ENCODE results near the gene TBC1D1.

Gene TBC1D1

DNA sequence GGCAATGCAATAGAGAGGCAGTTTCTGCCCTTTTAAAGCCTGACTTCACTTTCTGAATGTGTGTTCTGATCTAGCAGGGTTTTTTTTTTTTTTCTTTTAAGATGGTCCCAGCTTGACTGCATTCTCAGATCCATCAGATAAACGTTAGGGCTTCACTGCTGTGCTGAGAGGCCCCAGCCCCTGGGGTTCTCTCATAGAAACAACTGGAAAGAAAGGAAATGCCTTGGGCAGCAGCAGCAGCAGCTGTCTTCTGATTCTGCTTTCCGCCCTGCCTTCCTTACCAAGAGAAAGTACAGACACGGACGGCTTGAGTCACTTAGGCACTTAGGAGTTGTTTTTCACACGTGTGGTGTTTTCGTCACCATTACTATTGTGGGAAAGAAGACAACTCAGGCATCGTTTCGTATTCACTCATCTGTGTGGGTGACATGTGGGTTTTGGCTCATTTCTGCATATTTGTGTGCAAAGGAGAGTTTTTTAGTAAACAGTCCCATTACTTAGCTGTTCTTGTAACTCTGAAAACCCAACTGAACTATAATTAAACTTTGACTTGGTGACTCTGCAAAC, 241.3 kb downstream of the TBC1D1 start:
- peak; percentile 17 to 40 for DNase-seq

DNA sequence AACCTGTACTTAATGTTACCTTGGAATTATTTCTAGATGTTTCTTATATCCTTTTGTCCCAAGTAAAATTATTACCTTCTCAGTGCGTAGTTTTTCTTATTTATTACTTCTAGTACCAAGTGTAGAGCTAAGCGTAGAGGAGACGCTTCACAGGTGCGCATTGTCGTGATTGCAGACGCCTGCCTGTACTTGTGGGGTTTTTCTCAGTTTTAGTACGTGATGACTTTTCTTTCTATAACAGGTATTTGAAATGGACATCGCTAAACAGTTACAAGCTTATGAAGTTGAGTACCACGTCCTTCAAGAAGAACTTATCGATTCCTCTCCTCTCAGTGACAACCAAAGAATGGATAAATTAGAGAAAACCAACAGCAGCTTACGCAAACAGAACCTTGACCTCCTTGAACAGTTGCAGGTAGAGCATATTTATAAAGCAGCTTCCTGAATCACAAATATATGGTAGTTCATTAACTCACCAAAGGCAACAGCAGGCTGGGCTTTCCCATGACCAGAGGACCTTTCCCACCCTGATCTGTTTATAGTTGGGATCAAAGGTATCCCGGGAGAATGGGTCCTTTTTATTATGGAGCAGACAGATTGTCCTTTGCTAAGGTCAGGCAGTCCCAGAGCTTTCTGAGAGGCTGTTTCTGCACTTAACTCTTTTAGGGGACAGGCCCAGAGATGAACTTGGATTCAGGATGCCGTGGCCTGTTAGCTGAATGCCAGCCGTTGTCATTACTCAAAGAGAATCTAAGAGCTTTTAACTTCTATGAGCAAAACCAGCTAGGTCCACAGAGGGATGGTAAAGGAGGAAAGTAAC, 242.2 kb downstream of the TBC1D1 start:
- DNase-seq, result no peak

DNA sequence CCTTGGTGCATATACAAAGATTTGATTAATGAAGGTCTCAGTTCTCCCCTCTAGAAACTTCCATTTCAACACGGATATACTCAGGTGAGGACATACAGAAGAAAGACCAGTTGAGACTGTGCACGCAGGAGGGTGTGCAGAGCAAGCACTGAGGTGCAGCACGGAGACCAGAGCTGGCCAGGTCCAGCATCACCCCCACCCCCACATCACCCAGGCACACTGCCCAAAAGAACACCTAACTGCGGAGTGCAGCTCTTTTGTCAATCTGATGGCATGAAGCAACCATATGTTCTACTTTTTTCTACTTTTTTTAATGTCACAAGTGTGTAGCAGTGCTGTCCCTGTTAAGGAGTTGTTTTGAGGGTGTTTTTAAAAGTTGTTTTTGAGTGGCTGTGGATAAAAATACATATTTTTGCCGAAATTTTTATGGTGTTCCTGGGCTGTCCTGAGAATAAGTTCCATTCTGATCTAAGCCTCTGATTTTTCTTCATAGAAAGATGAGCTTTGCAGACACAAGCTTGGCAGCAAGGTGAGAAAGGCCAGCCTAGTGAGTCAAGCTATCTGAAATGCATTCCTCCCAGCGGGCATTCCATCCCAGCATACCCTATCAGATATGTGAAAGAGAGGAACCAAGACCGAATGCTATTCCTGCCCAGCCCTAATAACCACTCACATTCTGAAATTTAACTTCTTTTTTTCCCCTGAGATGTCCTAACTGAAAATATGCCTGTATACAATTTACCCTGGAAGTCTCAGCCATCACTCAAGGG, 243.0 kb downstream of the TBC1D1 start:
- DNase-seq, result no peak

DNA sequence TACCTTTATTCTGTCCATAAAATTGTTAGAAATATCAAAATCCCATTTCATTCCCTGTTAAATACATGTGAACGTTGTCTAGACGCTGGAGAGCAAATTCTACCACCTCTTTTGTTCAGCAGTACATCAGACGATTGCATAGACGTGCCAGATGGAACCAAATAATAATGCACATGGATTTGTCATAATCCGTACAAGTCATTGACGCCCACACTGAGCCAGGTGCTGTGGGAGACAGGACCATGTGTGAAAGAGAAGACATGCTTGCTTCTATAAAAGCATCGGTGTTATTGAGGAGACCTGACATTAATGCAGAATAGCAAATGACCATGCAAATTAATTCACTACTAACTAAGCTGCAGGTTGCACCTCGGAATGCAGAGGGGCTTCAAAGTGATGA, 244.3 kb downstream of the TBC1D1 start:
- no peak for DNase-seq

DNA sequence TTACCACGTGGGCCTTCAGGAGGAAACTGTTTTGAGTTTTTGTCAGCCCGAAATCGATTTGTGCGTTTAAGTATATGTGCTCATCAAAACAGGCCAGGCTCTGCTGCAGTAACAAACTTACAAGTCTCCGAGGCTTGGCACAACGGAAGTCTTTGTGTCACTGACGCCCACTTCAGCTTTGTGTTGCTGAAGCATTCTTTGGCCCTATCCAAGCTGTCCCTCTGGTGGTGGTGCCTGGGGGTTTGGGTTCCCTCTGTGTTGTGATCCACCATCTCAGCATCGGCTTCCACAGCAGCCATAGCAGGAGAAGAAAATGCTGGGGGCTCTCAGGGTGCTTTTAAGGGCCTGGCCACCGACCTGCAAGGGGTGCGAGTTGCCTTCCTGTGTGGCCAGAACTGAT, 245.7 kb downstream of the TBC1D1 start:
- no peak for DNase-seq

DNA sequence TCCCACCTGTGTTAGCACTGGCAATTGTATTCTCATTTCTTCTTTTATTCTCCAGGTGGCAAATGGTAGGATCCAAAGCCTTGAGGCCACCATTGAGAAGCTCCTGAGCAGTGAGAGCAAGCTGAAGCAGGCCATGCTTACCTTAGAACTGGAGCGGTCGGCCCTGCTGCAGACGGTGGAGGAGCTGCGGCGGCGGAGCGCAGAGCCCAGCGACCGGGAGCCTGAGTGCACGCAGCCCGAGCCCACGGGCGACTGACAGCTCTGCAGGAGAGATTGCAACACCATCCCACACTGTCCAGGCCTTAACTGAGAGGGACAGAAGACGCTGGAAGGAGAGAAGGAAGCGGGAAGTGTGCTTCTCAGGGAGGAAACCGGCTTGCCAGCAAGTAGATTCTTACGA, 246.2 kb downstream of the TBC1D1 start:
- no peak for DNase-seq

DNA sequence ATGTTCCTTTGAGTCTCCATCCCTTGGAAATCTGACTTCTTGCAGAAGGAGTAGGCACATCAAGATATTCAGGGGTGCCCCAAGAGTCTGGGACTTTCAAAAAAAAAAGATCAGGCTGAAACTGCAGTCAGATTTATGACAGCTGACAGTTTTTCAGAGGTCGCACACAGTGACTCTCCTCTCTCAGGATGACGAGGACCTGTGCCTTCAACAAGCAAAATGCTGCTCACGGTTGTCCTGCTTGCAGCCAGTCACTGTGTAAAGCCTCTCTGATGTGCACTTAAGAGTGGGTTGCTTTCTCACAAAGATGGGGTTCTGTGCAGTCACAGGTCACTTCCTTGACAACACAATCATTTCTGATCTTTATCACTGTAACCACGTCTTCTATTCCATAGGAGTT, 247.5 kb downstream of the TBC1D1 start:
- DNase-seq, result no peak

DNA sequence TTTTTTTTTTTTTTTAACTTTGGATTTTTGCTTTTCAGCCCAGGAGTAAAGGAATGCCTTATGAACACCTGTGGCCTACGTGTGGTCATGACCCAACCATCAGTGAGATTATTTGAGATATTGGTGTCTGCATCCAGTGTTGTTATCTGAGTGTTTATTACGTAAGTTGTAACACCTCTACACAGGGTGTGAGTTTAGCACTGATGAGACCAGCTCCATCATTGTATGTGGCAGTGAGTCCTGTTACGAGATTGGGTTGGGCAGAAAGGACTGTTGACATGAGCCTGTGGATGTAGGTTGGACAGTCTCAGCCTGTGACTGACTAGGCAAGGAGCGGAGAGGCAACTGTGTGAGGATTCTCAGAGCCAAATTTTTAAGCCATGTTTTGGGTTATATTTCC, 248.3 kb downstream of the TBC1D1 start:
- no peak for DNase-seq

DNA sequence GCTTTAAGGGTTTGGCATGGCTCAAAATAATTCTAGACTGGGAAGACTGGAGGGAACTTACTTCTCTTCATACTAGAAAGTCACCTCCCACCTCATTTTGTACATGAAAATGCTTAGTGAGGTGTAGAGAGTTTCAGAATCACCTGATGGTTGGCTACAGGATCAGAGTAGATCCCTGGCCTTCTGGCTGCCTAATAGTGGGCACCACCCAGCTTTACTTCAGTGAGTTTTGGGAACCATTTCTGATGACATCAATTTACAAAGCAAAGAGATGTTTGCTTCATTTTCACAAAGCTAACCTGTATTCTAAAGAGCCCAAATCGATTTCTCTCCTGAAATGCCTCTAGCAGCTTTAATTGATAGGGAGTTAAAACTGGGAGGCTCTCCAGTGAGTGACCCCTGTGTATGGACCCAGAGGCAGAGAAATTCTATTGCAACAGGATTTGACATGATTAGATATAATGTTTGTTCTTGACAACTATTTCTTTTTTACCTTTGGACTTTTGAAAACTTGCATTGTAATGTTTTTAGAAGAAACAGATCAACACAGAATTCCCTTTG, 249.8 kb downstream of the TBC1D1 start:
- DNase-seq, result no peak

DNA sequence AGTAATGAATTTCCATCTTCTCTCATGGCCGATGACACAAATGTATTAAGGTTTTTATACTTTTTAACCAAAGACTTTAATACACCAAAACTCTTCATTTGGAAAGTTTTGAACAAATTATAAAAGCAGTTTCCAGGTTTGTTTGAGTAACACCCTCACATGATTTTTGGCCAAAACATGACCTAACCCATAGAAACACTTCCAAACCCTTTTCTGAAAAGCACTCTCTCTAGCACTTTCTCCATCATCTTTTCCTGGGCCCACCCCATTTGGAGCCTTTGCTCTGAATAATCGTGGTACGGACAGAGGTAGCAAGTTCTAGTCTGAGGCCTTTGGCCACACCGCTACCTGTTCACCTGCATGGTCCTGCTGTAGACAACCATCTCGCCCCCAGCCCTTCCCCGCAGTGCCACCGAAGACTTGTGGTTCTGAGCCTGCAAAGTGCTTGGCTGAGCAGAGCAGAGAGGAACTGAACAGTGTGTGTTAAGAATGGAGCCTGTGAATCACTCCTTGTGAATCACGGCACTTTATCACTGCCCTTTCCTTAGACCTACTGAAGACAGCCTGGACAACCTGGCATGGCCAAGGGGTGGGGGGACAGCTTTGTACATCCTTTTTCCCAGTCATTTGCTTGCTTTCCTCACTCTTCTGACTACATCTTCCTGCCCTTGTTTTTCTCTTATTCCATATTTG, 251.1 kb downstream of the TBC1D1 start:
- no peak for DNase-seq

DNA sequence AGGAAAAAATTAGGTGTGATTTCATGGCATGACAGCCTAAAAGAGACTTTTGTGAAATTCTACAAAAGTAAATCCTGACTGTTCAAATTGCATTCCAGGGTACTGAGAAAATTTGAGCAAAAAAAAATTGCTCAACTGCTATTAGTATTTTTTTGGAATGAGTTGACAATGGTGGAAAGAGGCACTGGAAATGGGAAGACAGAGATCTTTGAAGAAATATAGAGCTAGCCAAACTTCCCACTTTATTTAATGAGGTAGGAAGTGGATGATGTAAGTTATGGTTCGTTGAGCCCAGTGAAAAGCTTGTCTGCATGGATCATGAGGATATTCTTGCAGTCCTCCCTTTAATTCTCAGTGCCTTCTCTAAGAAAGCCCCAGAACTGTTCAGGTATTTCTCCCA, 253.1 kb downstream of the TBC1D1 start:
- no peak for DNase-seq

DNA sequence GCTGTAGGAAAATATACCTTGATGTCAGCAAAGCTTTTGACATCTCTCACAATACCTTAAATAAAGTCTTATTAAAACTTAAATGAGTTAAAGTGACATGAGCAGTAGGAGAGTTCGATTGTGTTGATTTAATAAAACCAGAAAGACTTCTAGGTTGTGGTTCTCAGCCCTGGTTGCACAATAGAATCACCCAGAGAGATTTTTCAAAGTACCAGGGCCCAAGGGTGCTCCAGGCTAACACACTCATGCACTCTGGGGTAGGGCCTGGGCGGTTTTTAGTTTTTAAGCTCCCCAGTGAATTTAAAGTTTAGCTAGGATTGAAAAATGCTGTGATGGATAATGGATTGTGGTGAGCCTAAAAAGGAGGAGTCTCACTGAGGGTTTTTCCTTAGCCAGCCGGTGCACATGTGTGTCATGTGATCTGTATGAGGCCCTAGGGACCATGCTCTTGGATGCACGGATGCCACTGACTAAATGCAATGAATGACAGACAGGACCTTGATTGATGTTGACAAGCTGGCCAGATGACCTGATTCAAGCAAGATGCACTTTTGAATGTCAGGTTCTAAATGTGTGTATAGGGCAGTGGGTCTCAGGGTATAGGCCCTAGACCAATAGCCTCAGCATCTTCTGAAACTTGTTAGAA, 254.3 kb downstream of the TBC1D1 start:
- DNase-seq, result no peak

DNA sequence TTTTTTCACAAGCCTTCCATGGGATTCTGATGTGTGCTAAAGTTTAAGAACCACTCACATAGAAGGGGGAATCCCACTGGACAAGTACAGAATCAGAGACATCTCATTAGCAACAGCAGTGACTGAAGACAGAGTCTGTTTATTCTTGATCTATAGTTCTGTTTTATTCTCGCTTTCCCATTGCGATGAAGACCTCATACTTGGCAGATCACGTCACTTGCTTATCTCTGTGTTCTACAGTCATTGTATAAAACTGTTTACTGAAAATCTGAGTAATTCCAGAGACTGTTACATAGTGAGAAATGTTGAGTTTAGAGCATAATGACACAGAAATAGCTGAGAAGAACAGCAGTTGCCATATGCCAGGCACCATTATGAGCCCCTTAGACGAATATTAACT, 254.9 kb downstream of the TBC1D1 start:
- DNase-seq, result no peak

DNA sequence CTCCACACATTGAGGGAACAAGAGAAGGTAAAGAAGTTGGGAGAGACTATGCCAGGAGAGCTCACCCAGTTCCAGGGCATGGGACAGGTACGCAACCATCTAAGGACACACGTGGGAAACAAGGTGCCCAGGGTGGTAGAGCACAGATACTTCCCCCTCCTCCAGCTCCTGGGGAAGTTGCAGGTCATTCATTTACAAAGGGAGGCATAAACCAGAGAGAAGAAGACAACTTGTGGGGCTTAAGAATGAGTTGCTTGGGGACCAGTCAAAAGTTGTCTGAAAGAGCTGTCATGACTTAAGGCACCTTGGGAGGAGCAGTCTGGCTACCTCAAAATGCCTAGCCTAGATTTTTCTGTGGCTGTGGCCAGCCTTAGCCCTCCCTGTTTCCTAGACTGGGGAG, 255.5 kb downstream of the TBC1D1 start:
- DNase-seq, result no peak

DNA sequence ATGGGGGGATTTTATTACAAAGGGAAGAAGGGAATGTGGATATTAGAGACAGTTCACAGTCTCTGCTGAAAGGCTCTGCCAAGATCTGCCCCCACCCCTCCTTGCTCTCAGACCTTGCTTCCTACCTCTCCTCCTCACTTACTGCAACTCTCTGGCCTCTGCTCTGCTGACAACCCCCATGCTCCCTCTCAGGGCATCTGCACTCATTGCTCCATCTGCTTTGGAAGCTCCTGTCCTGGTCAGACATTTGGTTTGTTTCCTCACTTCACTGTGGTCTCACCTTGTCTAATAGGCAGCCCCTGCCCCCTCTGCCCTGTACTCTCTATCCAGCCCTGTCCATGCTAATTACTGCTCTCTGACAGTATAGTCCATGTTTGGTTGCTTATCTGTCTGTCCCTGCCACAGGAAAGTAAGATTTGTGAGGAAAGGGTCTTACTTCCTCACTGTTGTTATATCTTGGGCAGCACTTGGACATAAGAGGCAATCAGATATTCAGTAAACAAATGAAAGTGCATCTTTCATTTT, 258.6 kb downstream of the TBC1D1 start:
- DNase-seq, result no peak

DNA sequence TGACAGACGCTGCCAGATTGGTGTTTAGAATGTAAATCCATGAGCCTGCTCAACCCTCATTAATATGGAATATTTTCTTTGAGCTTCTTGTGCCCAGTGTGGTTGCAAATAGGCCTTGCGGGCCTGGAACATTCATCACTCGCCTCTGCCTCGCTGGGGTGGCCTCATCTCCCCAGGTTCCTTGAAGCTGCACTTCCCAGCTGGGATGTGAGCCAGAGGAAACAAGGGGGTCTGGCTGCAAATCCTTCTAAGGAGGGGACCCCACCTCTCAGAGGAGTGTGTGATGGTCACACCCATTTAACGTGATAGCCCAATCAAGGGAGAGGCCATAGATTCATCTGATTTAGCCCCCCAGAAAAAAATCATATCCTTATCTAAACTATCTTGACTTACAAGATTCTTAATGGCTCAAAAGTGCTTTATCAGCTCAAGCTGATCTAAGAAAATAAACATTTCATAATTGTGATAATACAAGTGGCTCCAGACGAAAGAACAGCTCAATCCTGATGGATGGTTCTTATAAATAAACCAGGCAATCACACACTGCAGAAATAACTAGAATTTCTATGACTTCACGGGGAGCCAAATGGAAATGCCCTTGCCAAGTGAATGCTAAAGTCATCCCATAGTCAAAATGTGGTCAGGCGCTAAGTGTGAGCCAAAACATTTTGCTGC, 259.2 kb downstream of the TBC1D1 start:
- DNase-seq, result no peak

DNA sequence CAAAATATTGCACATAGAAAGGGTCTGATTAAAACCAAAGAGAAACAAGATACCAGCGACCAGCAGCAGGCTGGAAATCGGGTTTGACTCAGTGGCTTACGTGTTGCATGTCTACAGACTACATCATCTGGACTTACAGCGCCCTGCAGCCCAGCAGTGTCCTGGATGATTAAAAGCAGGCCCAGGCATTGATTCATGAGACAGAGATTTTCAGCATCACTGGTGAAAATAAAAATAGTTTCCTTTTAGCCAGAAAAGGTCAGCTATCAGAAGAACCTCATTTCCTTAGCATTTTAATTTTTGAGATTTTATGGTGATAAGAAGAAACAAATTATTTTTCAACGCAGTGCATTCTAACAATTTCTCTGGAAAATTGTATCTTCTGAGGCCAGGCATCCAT, 259.9 kb downstream of the TBC1D1 start:
- no peak for DNase-seq

DNA sequence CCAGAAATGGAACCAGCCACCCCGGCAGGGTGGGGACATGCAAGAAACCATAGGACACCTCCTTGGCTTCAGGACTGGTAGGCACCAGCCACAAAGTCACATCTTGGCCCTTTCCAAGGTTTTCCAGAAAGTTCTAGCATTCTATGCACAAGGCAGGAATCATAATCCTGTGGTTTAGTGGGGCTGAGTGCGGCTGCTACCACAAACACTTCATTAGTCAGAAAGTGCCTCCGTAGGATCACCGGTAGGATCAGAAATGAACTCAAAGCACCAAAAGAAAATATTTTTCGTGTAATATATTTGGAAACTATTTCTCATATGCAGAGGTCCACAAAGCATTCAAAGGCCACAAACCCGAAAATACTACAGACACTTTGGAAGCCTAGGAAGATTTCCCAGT, 261.0 kb downstream of the TBC1D1 start:
- no peak for DNase-seq

DNA sequence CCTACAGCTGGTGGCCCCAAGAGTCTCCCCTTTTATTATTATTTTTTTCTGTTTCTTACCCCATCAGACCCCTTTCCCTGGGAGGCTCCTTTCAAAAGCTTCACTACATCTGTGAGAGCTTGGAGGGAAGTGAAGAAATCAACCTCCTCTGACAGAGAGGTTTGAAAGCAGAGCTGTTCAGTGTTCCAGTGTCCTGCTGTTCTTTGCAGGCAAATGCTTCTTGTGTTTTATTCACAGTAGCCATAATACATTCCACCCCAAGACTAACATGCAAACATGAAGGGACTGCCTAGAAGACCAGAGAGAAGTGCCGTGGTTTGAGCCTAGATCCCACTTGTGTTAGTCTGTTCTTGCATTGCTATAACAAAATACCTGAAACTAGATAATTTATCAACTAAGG, 261.4 kb downstream of the TBC1D1 start:
- no peak for DNase-seq

DNA sequence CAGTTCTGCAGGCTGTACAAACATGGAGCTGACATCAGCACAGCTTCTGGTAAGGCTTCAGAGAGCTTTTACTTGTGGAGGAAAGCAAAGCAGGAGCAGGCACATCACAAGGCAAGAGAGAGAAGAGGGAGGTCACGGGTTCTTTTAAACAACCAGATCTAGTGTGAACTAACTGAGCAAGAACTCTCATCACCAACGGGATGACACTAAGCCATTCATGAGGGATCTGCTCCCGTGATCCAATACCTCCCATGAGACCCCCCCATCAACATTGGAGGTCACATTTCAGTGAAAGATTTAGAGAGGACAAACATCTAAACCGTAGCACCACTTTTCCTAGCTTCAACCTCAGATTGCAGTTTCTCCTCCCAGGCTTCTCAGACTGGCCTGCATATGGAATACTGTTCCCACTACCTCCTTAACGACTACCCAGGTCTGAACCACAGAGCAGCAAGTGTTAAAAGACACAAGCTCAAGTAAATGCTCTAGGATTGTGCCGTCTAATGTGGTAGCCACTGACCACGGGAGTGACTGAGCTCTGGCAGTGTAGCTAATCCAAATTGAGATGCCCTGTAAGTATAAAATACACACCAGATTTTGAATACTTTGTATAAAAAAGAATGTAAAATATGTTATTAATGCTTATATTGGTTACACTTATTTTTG, 262.0 kb downstream of the TBC1D1 start:
- DNase-seq, result no peak

DNA sequence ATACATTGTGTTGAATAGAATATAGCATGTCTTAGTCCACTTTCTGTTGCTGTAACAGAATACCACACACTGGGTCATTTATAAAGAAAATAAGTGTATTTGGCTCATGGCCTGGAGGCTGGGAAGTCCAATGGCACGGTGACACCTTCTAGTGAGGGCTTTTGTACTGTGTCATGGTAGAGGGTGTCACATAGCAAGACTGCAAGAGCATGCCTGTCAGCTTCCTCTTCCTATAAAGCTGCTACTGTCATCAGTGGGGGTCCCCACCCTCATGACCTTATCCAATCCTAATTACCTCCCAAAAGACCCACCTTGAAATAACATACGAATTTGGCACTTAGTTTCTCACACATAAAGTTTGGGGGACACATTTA, 262.5 kb downstream of the TBC1D1 start:
- no peak for DNase-seq

All from hippocampal formation (tissue), 2 donors.